ENCODE data around the gene PTPRC. TPM values are rescaled to one million over a fixed set of nuclear protein-coding genes. Genes with fewer than 3 reads are reported as not detected.
A peak's percentile ranks its signal among the peaks of the same experiment; 100 is the strongest.

The PTPRC gene
- total RNA-seq, 2 experiments from 2014 or later, result 177 to 241 TPM

DNA sequence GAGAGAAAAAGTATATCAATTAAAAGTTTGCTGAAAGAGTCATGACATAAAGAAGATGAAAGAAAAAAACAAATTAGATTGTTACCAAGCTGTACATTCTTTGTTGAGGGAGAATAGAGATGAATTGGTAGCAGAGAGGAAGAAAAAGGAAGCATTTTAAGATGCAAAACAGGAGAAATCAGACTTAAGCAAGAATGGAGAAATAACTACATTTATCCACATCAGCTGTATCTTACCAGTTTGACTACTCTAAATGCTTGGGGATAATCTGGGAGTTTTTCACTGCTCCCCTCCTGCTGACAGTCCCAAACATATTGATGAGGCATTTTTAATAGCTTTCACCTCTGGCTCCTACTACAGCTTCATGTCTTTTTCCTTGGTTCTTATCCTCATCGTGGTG is 16.8 kb upstream of the PTPRC start:
- Histone ChIP-seq H3K4me3 (ENCODE audit: low read depth, low read length, poor library complexity, severe bottlenecking) (peak overlapping the region; percentile 65), H3K79me2 (ENCODE audit: insufficient read depth, low read depth, low read length) (no peaks in the 10 kb centered on the region; the same call in 1 of the 2 replicates), H3K36me3 (ENCODE audit: insufficient read depth, low read length) (peaks cover 20% of the 10 kb centered on the region), H3K4me2 (ENCODE audit: low read length) (peak overlapping the region; percentile 93), H4K20me1 (ENCODE audit: insufficient read depth, low read length) (no peaks in the 10 kb centered on the region), H2AFZ (ENCODE audit: low read length) (no peak overlapping the region), H3K9me3 (ENCODE audit: low read length) (peaks cover 15% of the 10 kb centered on the region; the same call in 1 of the 2 replicates), H3K4me1 (ENCODE audit: insufficient read depth, low read length, poor library complexity, severe bottlenecking) (peaks cover 88% of the 10 kb centered on the region), H3K27ac (ENCODE audit: low read depth, low read length, poor library complexity, severe bottlenecking) (peak overlapping the region; percentile 98), H3K9me2 (ENCODE audit: insufficient read depth, low read length) (no peaks in the 10 kb centered on the region)
- CTCF ChIA-PET (ENCODE audit: unreplicated experiment), result interaction anchor here (0.6 to 3.5 kb wide), 13 partner anchors 9 to 67 kb away, joined by 3 to 22 read pairs (median 6); no protein-coding TSS in a partner anchor
- POLR2A ChIA-PET, result interaction anchor here (0.6 to 7.4 kb wide), 36 partner anchors 13 to 862 kb away, joined by 3 to 410 read pairs (median 7); partner anchors contain the start of gene PTPRC
- intact Hi-C loops (cut with micrococcal nuclease; ENCODE audit: unreplicated experiment), result loop anchor here (5.0 to 10.0 kb wide), 3 partner anchors 465 to 847 kb away; partner anchors contain the start of genes DENND1B and NEK7
- peak; percentile 29 for DNase-seq (ENCODE audit: low spot score)
- TSS peak; percentile 89 for BruUV-seq (replicated peaks)
- TF ChIP-seq, protein P1, sequence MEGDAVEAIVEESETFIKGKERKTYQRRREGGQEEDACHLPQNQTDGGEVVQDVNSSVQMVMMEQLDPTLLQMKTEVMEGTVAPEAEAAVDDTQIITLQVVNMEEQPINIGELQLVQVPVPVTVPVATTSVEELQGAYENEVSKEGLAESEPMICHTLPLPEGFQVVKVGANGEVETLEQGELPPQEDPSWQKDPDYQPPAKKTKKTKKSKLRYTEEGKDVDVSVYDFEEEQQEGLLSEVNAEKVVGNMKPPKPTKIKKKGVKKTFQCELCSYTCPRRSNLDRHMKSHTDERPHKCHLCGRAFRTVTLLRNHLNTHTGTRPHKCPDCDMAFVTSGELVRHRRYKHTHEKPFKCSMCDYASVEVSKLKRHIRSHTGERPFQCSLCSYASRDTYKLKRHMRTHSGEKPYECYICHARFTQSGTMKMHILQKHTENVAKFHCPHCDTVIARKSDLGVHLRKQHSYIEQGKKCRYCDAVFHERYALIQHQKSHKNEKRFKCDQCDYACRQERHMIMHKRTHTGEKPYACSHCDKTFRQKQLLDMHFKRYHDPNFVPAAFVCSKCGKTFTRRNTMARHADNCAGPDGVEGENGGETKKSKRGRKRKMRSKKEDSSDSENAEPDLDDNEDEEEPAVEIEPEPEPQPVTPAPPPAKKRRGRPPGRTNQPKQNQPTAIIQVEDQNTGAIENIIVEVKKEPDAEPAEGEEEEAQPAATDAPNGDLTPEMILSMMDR (conservative IDR thresholded peaks at IDR 0.05; ENCODE audit: low read length), result no peak
- TF ChIP-seq EZH2phosphoT487 (IDR thresholded peaks at IDR 0.05; ENCODE audit: borderline replicate concordance, low read depth, low read length), result no peak

DNA sequence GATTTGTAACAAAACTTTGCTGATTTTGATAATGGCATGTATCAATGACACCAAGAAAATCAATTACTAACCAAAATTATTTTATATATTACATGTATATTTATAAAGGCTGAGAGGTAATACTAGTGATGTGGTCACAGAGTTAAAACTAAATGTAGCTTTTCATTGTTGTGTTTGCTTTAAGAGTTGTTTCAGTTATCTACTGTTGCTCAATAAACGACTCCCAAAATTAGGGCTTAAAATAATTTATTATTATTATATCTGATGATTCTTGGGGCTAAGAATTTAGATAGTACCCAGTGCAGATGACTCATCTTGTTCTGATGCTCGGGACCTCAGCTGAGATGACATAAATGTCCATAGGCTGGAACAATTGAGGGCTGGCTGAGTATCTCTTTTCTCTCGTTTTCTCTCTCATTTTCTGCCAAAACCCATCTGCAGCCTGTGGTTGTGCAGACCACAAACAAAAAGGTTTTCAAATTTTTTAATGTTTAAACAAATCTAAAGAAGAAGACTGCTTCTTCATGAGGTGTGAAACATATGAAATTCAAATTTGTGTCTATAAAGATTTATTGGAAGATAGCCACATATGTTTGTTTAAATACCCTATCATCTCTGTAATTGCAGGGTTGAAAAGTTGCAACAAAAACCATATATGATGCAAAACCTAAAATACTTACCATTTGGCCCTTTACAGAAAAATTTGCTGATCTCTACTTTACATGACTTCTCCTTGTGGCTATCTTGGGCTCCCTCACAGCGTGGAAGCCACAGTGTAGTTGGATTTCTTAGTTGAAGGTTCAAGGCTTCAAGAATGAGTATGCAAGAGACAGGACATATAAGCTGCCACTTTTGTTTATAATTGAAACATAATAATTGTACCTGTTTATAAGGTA is 14.8 kb upstream of the PTPRC start:
- peak; percentile 55 for DNase-seq (ENCODE audit: low spot score)
- POLR2A ChIA-PET, result interaction anchor here (0.5 to 7.4 kb wide), 20 partner anchors 11 to 1519 kb away, joined by 3 to 410 read pairs (median 6); partner anchors contain the start of gene PTPRC
- CTCF ChIA-PET (ENCODE audit: unreplicated experiment), result interaction anchor here (1.0 to 2.4 kb wide), 2 partner anchors 10 to 17 kb away, joined by 3 to 9 read pairs; no protein-coding TSS in a partner anchor
- peak overlapping the region; percentile 45 for H2AFZ ChIP-seq (ENCODE audit: low read length)
- H3K4me1 ChIP-seq (ENCODE audit: insufficient read depth, low read length, poor library complexity, severe bottlenecking), result peaks cover 91% of the 10 kb centered on the region
- H3K9me3 ChIP-seq (ENCODE audit: low read length), result peaks cover 12% of the 10 kb centered on the region; the same call in 1 of the 2 replicates
- peak overlapping the region; percentile 98 for H3K27ac ChIP-seq (ENCODE audit: low read depth, low read length, poor library complexity, severe bottlenecking)
- H3K9me2 ChIP-seq (ENCODE audit: insufficient read depth, low read length), result no peaks in the 10 kb centered on the region
- peak overlapping the region; percentile 93 for H3K4me2 ChIP-seq (ENCODE audit: low read length)
- no TSS peak for BruUV-seq (replicated peaks)
- H3K79me2 ChIP-seq (ENCODE audit: insufficient read depth, low read depth, low read length), result no peaks in the 10 kb centered on the region; the same call in 1 of the 2 replicates
- no peaks in the 10 kb centered on the region for H4K20me1 ChIP-seq (ENCODE audit: insufficient read depth, low read length)
- intact Hi-C loops (cut with micrococcal nuclease; ENCODE audit: unreplicated experiment), result loop anchor here (5.0 to 10.0 kb wide), 3 partner anchors 463 to 849 kb away; partner anchors contain the start of genes DENND1B and NEK7
- H3K4me3 ChIP-seq (ENCODE audit: low read depth, low read length, poor library complexity, severe bottlenecking), result peak overlapping the region; percentile 65
- no peak for TF ChIP-seq EZH2phosphoT487 (IDR thresholded peaks at IDR 0.05; ENCODE audit: borderline replicate concordance, low read depth, low read length)
- TF ChIP-seq, protein P1 (conservative IDR thresholded peaks at IDR 0.05; ENCODE audit: low read length), result no peak
- peaks cover 23% of the 10 kb centered on the region for H3K36me3 ChIP-seq (ENCODE audit: insufficient read depth, low read length)

Measured in OCI-LY7 (cell line).